ENCODE results near the gene NEURL1B.

NEURL1B gene

GRCh38 chr5:172725785-172726184 lies 84.7 kb downstream of the NEURL1B start:
- DNase-seq (ENCODE audit: low read depth) = no peak
- no peak for TF ChIP-seq CTCF (conservative IDR thresholded peaks at IDR 0.05; ENCODE audit: low read depth, low read length)
- no peak overlapping the region for H3K4me3 ChIP-seq (ENCODE audit: low read length)

GRCh38 chr5:172726966-172727365 lies 85.9 kb downstream of the NEURL1B start:
- no peak for DNase-seq (ENCODE audit: low read depth)
- no peak for TF ChIP-seq CTCF (conservative IDR thresholded peaks at IDR 0.05; ENCODE audit: low read depth, low read length)
- no peak overlapping the region for H3K4me3 ChIP-seq (ENCODE audit: low read length)

- no peak for TF ChIP-seq CTCF (conservative IDR thresholded peaks at IDR 0.05; ENCODE audit: low read depth, low read length)
- no peak for DNase-seq (ENCODE audit: low read depth)
- no peak overlapping the region for H3K4me3 ChIP-seq (ENCODE audit: low read length)
Measured at GRCh38 chr5:172727551-172727950, 86.5 kb downstream of the NEURL1B start.

GRCh38 chr5:172728481-172729241 lies 87.6 kb downstream of the NEURL1B start:
- H3K4me3 ChIP-seq (ENCODE audit: low read length) = no peak overlapping the region
- no peak for DNase-seq (ENCODE audit: low read depth)
- no peak for TF ChIP-seq CTCF (conservative IDR thresholded peaks at IDR 0.05; ENCODE audit: low read depth, low read length)

- DNase-seq (ENCODE audit: low read depth) = no peak
- no peak overlapping the region for H3K4me3 ChIP-seq (ENCODE audit: low read length)
- no peak for TF ChIP-seq CTCF (conservative IDR thresholded peaks at IDR 0.05; ENCODE audit: low read depth, low read length)
Measured at GRCh38 chr5:172729588-172729987, 88.5 kb downstream of the NEURL1B start.

- no peak for DNase-seq (ENCODE audit: low read depth)
- no peak for TF ChIP-seq CTCF (conservative IDR thresholded peaks at IDR 0.05; ENCODE audit: low read depth, low read length)
Measured at GRCh38 chr5:172730222-172730621, 89.2 kb downstream of the NEURL1B start.

GRCh38 chr5:172730981-172731679 lies 90.1 kb downstream of the NEURL1B start:
- DNase-seq (ENCODE audit: low read depth) = no peak
- no peak overlapping the region for H3K4me3 ChIP-seq (ENCODE audit: low read length)
- TF ChIP-seq CTCF (conservative IDR thresholded peaks at IDR 0.05; ENCODE audit: low read depth, low read length) = no peak

More at GRCh38 chr5:172730222-172730621, 89.2 kb downstream of the NEURL1B start:
- no peak overlapping the region for H3K4me3 ChIP-seq (ENCODE audit: low read length)
